Upper lobe of left lung (tissue), 6 donors: ENCODE results near the gene RBM10. TPM values are rescaled to one million over a fixed set of nuclear protein-coding genes. Genes with fewer than 3 reads are reported as not detected.
A peak's percentile ranks its signal among the peaks of the same experiment; 100 is the strongest.

Experiments used
- ATAC-seq, 2 donors: fragments of 200-7000 bp; cut with Tn5 transposase; one replicate each; pipeline ENCODE4 v1.9.1; 2022; ENCODE audit warnings: mild to moderate bottlenecking in 2 of 2, moderate library complexity in 2 of 2; ENCODE audit not compliant: low FRiP score in 2 of 2
- DNase-seq, 2 donors: peaks; one replicate each; pipeline ENCODE4 v3.0.0-alpha.2; 2019 to 2020
- H3K27ac ChIP-seq, 4 donors: fragments of 200-600 bp; sonication (generic); one replicate each; pipeline ENCODE4 v1.5.1; 2016 to 2019
- H3K27me3 ChIP-seq, 4 donors: fragments of 200-600 bp; sonication (generic); one replicate each; pipeline ENCODE4 v1.5.1; 2017 to 2019
- H3K36me3 ChIP-seq, 4 donors: fragments of 200-600 bp; sonication (generic); one replicate each; pipeline ENCODE4 v1.5.1; 2016 to 2019
- H3K4me1 ChIP-seq, 4 donors: fragments of 200-600 bp; sonication (generic); one replicate each; pipeline ENCODE4 v1.5.1; 2018 to 2019
- H3K4me3 ChIP-seq, 4 donors: fragments of 200-600 bp; sonication (generic); one replicate each; pipeline ENCODE4 v1.5.1; 2017 to 2019; ENCODE audit warnings: mild to moderate bottlenecking in 2 of 4, moderate library complexity in 1 of 4
- H3K9me3 ChIP-seq, 4 donors: fragments of 200-600 bp; sonication (generic); one replicate each; pipeline ENCODE4 v1.5.1; 2018 to 2019
- CTCF ChIP-seq, 6 experiments: fragments of 450-650 bp in 4 of 6; fragments of 200-600 bp in 2 of 6; sonication (generic) in 2 of 6; IDR thresholded peaks; one replicate each; pipeline ENCODE4 v1.5.1; 2016 to 2019; ENCODE audit warnings: antibody characterized with exemption in 6 of 6
- EP300 ChIP-seq, 4 donors: sonication (generic); formaldehyde crosslinking; IDR thresholded peaks; one replicate each; pipeline ENCODE4 v1.5.1; 2017; ENCODE audit warnings: antibody characterized with exemption in 4 of 4, control low read depth in 2 of 4
- POLR2A ChIP-seq, 4 donors: fragments of 450-650 bp; IDR thresholded peaks; one replicate each; pipeline ENCODE4 v1.5.1; 2016 to 2017; ENCODE audit warnings: antibody characterized with exemption in 4 of 4, mild to moderate bottlenecking in 2 of 4
- POLR2AphosphoS5 ChIP-seq, 2 donors: sonication (generic); formaldehyde crosslinking; IDR thresholded peaks; one replicate each; pipeline ENCODE4 v1.5.1; 2017; ENCODE audit warnings: antibody characterized with exemption in 2 of 2
- WGBS, 2 donors: methylation state at CpG; one replicate each; pipeline ENCODE4 v1.1.5; 2017 to 2018; 5-methylcytosine and 5-hydroxymethylcytosine counted together
- total RNA-seq, 6 donors: library from RNA; depleted of rRNA in 4 of 6; stranded (reverse); fragments of >200 nt in 4 of 6; gene quantifications; one replicate each; pipeline versions ENCODE4 v1.1.0 to v1.2.1, GENCODE V29; 2016 to 2021
- donor health status: DM: no; HTN: no; CAD: no; lungs with moderate emphysema.
- donor health status: DM: no; HTN: yes; CAD: no; lungs with severe emphysema.

The RBM10 gene
- total RNA-seq, 6 donors from 2014 or later, result 29.2 to 59.7 (median 32.5) TPM

DNA sequence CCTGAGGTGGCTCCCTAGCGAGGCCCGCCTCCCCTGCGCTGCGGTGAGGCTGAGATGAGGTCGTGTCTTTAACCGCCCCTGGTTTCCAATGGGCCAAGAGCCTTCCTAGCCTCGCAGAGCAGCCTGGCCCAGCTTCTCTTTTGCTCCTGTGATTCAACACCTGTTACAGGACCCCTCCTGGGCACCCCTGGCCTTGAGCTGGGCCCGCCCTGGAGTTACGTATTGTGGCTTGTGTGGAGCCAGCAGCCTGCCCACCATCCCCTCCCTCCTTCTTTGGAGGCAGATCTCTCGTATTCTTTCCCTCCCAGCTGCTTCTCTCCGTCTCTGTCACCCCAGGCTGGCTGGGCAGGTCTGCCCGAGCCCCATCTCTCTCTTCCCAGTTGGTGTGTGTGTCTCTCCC lies 29.4 kb downstream of the RBM10 start:
- TF ChIP-seq POLR2A (IDR thresholded peaks at IDR 0.05), result no peak
- no peak for TF ChIP-seq EP300 (IDR thresholded peaks at IDR 0.05)
- TF ChIP-seq CTCF (IDR thresholded peaks at IDR 0.05), result no peak
- no peak for TF ChIP-seq POLR2AphosphoS5 (IDR thresholded peaks at IDR 0.05)
- Histone ChIP-seq H3K27ac (no peak overlapping the region), H3K27me3 (no peaks in the 10 kb centered on the region), H3K9me3 (no peaks in the 10 kb centered on the region), H3K36me3 (peaks cover 0 to 95% (median 49%) of the 10 kb centered on the region in 4 donors), H3K4me3 (no peak overlapping the region), H3K4me1 (no peaks in the 10 kb centered on the region)
- DNase-seq, result peak in 1 of 2 donors; percentile 12
- ATAC-seq, result no peak
- WGBS, 2 donors, result 77 to 94% methylated on average over 8 to 12 of the region's 12 CpGs

DNA sequence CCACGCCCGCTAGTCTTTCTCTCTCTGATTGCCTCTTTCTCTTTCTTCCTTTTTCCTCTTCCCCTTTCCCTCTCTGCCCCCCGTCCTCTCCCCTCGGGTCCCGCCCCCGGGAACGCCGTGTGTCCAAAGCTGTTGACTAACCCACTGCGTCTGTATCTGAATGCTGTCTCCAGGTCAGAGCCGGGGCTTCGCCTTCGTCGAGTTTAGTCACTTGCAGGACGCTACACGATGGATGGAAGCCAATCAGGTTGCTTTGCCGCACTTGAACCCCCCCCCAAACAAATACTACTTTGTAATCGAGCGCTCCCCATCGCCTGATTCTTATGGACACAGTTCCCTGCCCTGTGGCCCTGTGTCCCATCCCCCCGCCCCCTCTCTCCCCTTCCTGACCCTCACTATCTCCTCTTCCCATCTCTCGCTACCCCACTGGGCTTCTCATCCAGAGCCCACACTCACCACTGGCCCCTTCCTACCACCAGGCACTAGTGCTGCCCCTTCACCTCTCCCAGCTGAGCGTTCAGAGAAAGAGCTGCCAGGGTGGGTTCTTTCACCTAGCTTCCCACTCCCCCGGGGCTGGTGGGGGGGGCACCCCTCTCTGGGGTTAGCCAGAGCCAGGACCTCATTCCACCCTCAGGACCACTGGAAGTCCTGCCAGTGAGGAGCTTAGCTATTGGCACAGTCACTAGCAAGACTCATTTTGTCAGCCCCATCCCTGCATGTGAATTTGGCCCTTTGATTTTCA lies 30.0 kb downstream of the RBM10 start:
- 89 to 94% methylated on average over 12 to 19 of the region's 23 CpGs for WGBS, 2 donors
- ATAC-seq (no peak), DNase-seq (peak in 1 of 2 donors; percentile 13)
- TF ChIP-seq POLR2A (IDR thresholded peaks at IDR 0.05), result no peak
- no peak for TF ChIP-seq CTCF (IDR thresholded peaks at IDR 0.05)
- TF ChIP-seq EP300 (IDR thresholded peaks at IDR 0.05), result no peak
- Histone ChIP-seq H3K4me1 (no peaks in the 10 kb centered on the region), H3K36me3 (peaks cover 0 to 95% (median 49%) of the 10 kb centered on the region in 4 donors), H3K27me3 (no peaks in the 10 kb centered on the region), H3K27ac (no peak overlapping the region), H3K9me3 (no peaks in the 10 kb centered on the region), H3K4me3 (no peak overlapping the region)

GRCh38 chrX:47175588-47175980 lies 30.6 kb downstream of the RBM10 start:
- Histone ChIP-seq H3K4me1 (no peaks in the 10 kb centered on the region), H3K36me3 (peaks cover 0 to 96% (median 49%) of the 10 kb centered on the region in 4 donors), H3K9me3 (no peaks in the 10 kb centered on the region), H3K27me3 (no peaks in the 10 kb centered on the region), H3K4me3 (no peak overlapping the region), H3K27ac (no peak overlapping the region)
- no peak for TF ChIP-seq POLR2A (IDR thresholded peaks at IDR 0.05)
- TF ChIP-seq CTCF (IDR thresholded peaks at IDR 0.05), result no peak
- no peak for TF ChIP-seq POLR2AphosphoS5 (IDR thresholded peaks at IDR 0.05)
- TF ChIP-seq EP300 (IDR thresholded peaks at IDR 0.05), result no peak
- DNase-seq, result peak in 1 of 2 donors; percentile 10
- no peak for ATAC-seq
- WGBS, 2 donors, result 87 to 88% methylated on average over 10 to 12 of the region's 12 CpGs

DNA sequence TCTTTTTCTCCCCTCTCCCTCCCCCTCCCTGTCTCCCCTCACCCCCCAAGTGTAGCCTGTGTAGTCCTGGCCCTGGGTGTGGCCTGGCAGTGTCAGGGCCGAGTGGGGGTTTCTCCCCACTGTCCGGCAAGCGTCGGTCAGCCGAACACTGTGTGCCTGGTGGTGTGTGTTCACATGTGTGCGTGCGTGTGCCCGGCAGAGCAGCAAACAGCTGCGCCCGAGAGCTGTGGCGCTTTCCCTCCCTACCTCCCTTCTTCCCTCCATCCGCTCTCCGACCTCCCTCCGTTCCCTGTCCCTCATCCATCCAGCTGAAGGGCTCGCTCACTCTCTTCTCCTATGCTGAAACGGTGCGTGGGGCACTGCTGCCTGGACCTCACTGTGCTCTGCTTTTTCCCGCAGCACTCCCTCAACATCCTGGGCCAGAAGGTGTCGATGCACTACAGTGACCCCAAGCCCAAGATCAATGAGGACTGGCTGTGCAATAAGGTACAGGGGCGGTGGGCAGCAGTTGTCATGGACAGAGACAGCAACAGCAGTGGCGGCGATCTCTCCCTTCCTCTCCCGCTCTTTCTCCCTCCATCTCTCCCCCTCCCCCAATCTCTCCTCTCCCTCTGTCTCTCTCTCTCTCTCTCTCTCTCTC lies 31.2 kb downstream of the RBM10 start:
- ATAC-seq (no peak), DNase-seq (peak in 1 of 2 donors; percentile 10)
- no peaks in the 10 kb centered on the region for H3K27me3 ChIP-seq
- 82 to 95% methylated on average over 23 of the region's 23 CpGs for WGBS, 2 donors
- no peak overlapping the region for H3K4me3 ChIP-seq
- H3K4me1 ChIP-seq, result no peaks in the 10 kb centered on the region
- no peaks in the 10 kb centered on the region for H3K9me3 ChIP-seq
- H3K27ac ChIP-seq, result no peak overlapping the region
- peaks cover 2 to 96% (median 49%) of the 10 kb centered on the region in 4 donors for H3K36me3 ChIP-seq
- TF ChIP-seq CTCF (IDR thresholded peaks at IDR 0.05), result no peak
- TF ChIP-seq POLR2AphosphoS5 (IDR thresholded peaks at IDR 0.05), result no peak
- no peak for TF ChIP-seq POLR2A (IDR thresholded peaks at IDR 0.05)
- no peak for TF ChIP-seq EP300 (IDR thresholded peaks at IDR 0.05)
